Neural cell (in vitro differentiated cells): ENCODE results near the gene ATP4B. TPM values are rescaled to one million over a fixed set of nuclear protein-coding genes. Genes with fewer than 3 reads are reported as not detected.

Source experiments
- H2AFZ ChIP-seq: fragments of 200-600, 300-800 bp; sonication (generic), shearing (Covaris generic); 2 replicates; pipeline ENCODE4 v1.6.0; 2014; ENCODE audit warnings: low read depth, mild to moderate bottlenecking, antibody characterized with exemption, low read length, moderate library complexity
- H3F3A ChIP-seq: fragments of 200-600 bp; shearing (Covaris generic); 2 replicates; pipeline ENCODE4 v1.6.1; 2016; ENCODE audit warnings: mild to moderate bottlenecking, moderate library complexity, mixed read lengths, antibody characterized with exemption, low read length; ENCODE audit not compliant: insufficient read depth, poor library complexity, severe bottlenecking
- H3K27ac ChIP-seq: fragments of 200-600, 300-800 bp; sonication (generic), shearing (Covaris generic); 2 replicates; pipeline ENCODE4 v1.5.1; 2014; ENCODE audit warnings: mild to moderate bottlenecking, low read length, moderate library complexity
- H3K27me3 ChIP-seq: fragments of 300-800, 200-600 bp; sonication (generic), shearing (Covaris generic); 2 replicates; pipeline ENCODE4 v1.6.0; 2014; ENCODE audit warnings: mild to moderate bottlenecking, low read depth, low read length, moderate library complexity; ENCODE audit not compliant: insufficient read depth
- H3K36me3 ChIP-seq: fragments of 300-800, 200-600 bp; sonication (generic), shearing (Covaris generic); 2 replicates; pipeline ENCODE4 v1.5.1; 2014; ENCODE audit warnings: mild to moderate bottlenecking, antibody characterized with exemption, low read length, moderate library complexity; ENCODE audit not compliant: insufficient read depth
- H3K4me2 ChIP-seq: fragments of 300-800, 200-600 bp; sonication (generic), shearing (Covaris generic); 2 replicates; pipeline ENCODE4 v1.6.0; 2014; ENCODE audit warnings: mild to moderate bottlenecking, low read length
- H3K4me3 ChIP-seq: fragments of 300-800, 200-600 bp; sonication (generic), shearing (Covaris generic); 2 replicates; pipeline ENCODE4 v1.5.1; 2014; ENCODE audit warnings: mild to moderate bottlenecking, low read length, moderate library complexity
- H3K79me2 ChIP-seq: fragments of 200-600 bp; shearing (Covaris generic); replicated peaks from 2 replicates; pipeline ENCODE4 v1.6.0; 2014; ENCODE audit warnings: mild to moderate bottlenecking, low read length, moderate library complexity; ENCODE audit not compliant: insufficient read depth
- H3K9ac ChIP-seq: fragments of 300-800, 200-600 bp; sonication (generic), shearing (Covaris generic); 2 replicates; pipeline ENCODE4 v1.6.1; 2016; ENCODE audit warnings: mild to moderate bottlenecking, low read length, mixed read lengths
- H3K9me2 ChIP-seq: fragments of 200-600 bp; shearing (Covaris generic); 2 replicates; pipeline ENCODE4 v1.6.1; 2016; ENCODE audit warnings: mild to moderate bottlenecking, low read length, mixed read lengths; ENCODE audit not compliant: insufficient read depth
- H3K9me3 ChIP-seq: fragments of 200-600, 300-800 bp; sonication (generic), shearing (Covaris generic); 2 replicates; pipeline ENCODE4 v1.6.1; 2016; ENCODE audit warnings: mild to moderate bottlenecking, mixed run types, low read length, moderate library complexity, mixed read lengths
- H4K20me1 ChIP-seq: fragments of 200-600 bp; shearing (Covaris generic); 2 replicates; pipeline ENCODE4 v1.6.1; 2016; ENCODE audit warnings: mild to moderate bottlenecking, mixed run types; ENCODE audit not compliant: insufficient read depth
- CTCF ChIP-seq: fragments of 450-650 bp; IDR thresholded peaks from 2 replicates; pipeline ENCODE4 v1.5.1; 2014; ENCODE audit warnings: antibody characterized with exemption, mild to moderate bottlenecking, moderate library complexity; ENCODE audit not compliant: poor library complexity, severe bottlenecking
- EP300 ChIP-seq: fragments of 450-650 bp; conservative IDR thresholded peaks from 2 replicates; pipeline ENCODE4 v1.6.1; 2014; ENCODE audit warnings: antibody characterized with exemption, mild to moderate bottlenecking, moderate library complexity; ENCODE audit not compliant: poor library complexity, severe bottlenecking
- EZH2 ChIP-seq: fragments of 200-600, 300-800 bp; shearing (Covaris generic), sonication (generic); IDR thresholded peaks from 2 replicates; pipeline ENCODE4 v1.6.1; 2014; ENCODE audit warnings: antibody characterized with exemption, low read length, borderline replicate concordance, mild to moderate bottlenecking; ENCODE audit not compliant: insufficient read depth, poor library complexity, severe bottlenecking
- MXI1 ChIP-seq: fragments of 450-650 bp; conservative IDR thresholded peaks from 2 replicates; pipeline ENCODE4 v1.6.1; 2014; ENCODE audit warnings: antibody characterized with exemption, mild to moderate bottlenecking; ENCODE audit not compliant: poor library complexity, severe bottlenecking
- POLR2AphosphoS5 ChIP-seq: IDR thresholded peaks from 2 replicates; pipeline ENCODE4 v1.6.1; 2012
- RAD21 ChIP-seq: fragments of 450-650 bp; conservative IDR thresholded peaks from 2 replicates; pipeline ENCODE4 v1.6.1; 2014; ENCODE audit warnings: antibody characterized with exemption, mild to moderate bottlenecking, moderate library complexity
- REST ChIP-seq: IDR thresholded peaks from 2 replicates; pipeline ENCODE4 v1.6.1; 2012; ENCODE audit warnings: borderline replicate concordance
- SMC3 ChIP-seq: fragments of 450-650 bp; conservative IDR thresholded peaks from 2 replicates; pipeline ENCODE4 v1.6.1; 2014; ENCODE audit warnings: antibody characterized with exemption, mild to moderate bottlenecking, moderate library complexity; ENCODE audit not compliant: poor library complexity
- TAF1 ChIP-seq: IDR thresholded peaks from 2 replicates; pipeline ENCODE4 v1.6.1; 2012; ENCODE audit warnings: low read depth
- polyA plus RNA-seq: library from polyadenylated mRNA; depleted of rRNA; stranded (reverse); fragments of >200 nt; gene quantifications from 2 replicates; pipeline ENCODE4 v1.2.3, GENCODE V29; 2014

The ATP4B gene
- polyA plus RNA-seq, 1 donor from 2014 or later, result not detected

- Histone ChIP-seq H3K9me3 (no peaks in the 10 kb centered on the region), H3K4me2 (no peak overlapping the region), H3K9me2 (no peaks in the 10 kb centered on the region), H3K9ac (no peak overlapping the region), H3F3A (no peaks in the 10 kb centered on the region), H3K36me3 (peaks cover 18% of the 10 kb centered on the region), H2AFZ (no peak overlapping the region), H3K79me2 (no peaks in the 10 kb centered on the region), H3K27ac (no peak overlapping the region), H4K20me1 (no peaks in the 10 kb centered on the region), H3K4me3 (no peak overlapping the region), H3K27me3 (no peaks in the 10 kb centered on the region)
- TF ChIP-seq SMC3, result no peak
- no peak for TF ChIP-seq CTCF
- TF ChIP-seq REST, result no peak
- TF ChIP-seq EZH2, result no peak
- no peak for TF ChIP-seq EP300
- no peak for TF ChIP-seq TAF1
- no peak for TF ChIP-seq POLR2AphosphoS5
These were observed 19.2 kb downstream of the ATP4B start for GRCh38 chr13:113638806-113639205.

- Histone ChIP-seq H3K4me2 (no peak overlapping the region), H3K27ac (no peak overlapping the region), H2AFZ (no peak overlapping the region), H3K4me3 (no peak overlapping the region), H3K36me3 (peaks cover 18% of the 10 kb centered on the region), H3K79me2 (no peaks in the 10 kb centered on the region), H3K9ac (no peak overlapping the region), H3K27me3 (no peaks in the 10 kb centered on the region), H3K9me3 (no peaks in the 10 kb centered on the region), H3F3A (no peaks in the 10 kb centered on the region), H4K20me1 (no peaks in the 10 kb centered on the region), H3K9me2 (no peaks in the 10 kb centered on the region)
- TF ChIP-seq EZH2 (no peak), EP300 (no peak), POLR2AphosphoS5 (no peak), TAF1 (no peak), MXI1 (no peak), RAD21 (no peak), REST (no peak), SMC3 (no peak), CTCF (no peak)
These were observed 19.7 kb downstream of the ATP4B start for GRCh38 chr13:113638173-113638746.
